GM12878 (cell line): ENCODE data around the gene ARHGDIA. TPM values are rescaled to one million over a fixed set of nuclear protein-coding genes. Genes with fewer than 3 reads are reported as not detected.

ENCODE experiments used
- BACH1 ChIP-seq: fragments of 450-650 bp; IDR thresholded peaks from 2 replicates; pipeline ENCODE4 v1.6.1; 2017; ENCODE audit warnings: mild to moderate bottlenecking, borderline replicate concordance
- CBX3 ChIP-seq: fragments of 200-600 bp; sonication (generic); IDR thresholded peaks from 2 replicates; pipeline ENCODE4 v1.6.1; 2016; ENCODE audit warnings: low read depth, borderline replicate concordance
- CBX5 ChIP-seq: sonication (generic); IDR thresholded peaks from 2 replicates; pipeline ENCODE4 v1.6.1; 2016; ENCODE audit warnings: low read depth, moderate library complexity, mild to moderate bottlenecking, inconsistent platforms
- CHD2 ChIP-seq: IDR thresholded peaks from 2 replicates; pipeline ENCODE4 v1.6.1; 2011; ENCODE audit warnings: low read depth, low read length, improper control_type of control experiment, borderline replicate concordance
- CREM ChIP-seq: IDR thresholded peaks from 2 replicates; pipeline ENCODE4 v1.6.1; 2014; ENCODE audit warnings: antibody characterized with exemption, low read depth
- E4F1 ChIP-seq: fragments of 450-650 bp; IDR thresholded peaks from 2 replicates; pipeline ENCODE4 v1.6.1; 2018; ENCODE audit warnings: borderline replicate concordance, mild to moderate bottlenecking; ENCODE audit not compliant: partially characterized antibody
- HDAC2 ChIP-seq: fragments of 200-600 bp; sonication (generic); IDR thresholded peaks from 2 replicates; pipeline ENCODE4 v1.6.1; 2017
- IRF4 ChIP-seq: IDR thresholded peaks from 2 replicates; pipeline ENCODE4 v1.6.1; 2011; ENCODE audit warnings: low read depth, low read length
- IRF5 ChIP-seq: fragments of 450-650 bp; IDR thresholded peaks from 2 replicates; pipeline ENCODE4 v1.6.1; 2017; ENCODE audit warnings: borderline replicate concordance
- JUNB ChIP-seq: IDR thresholded peaks from 2 replicates; pipeline ENCODE4 v1.6.1; 2016; ENCODE audit warnings: antibody characterized with exemption, mild to moderate bottlenecking
- MTA2 ChIP-seq: fragments of 450-650 bp; IDR thresholded peaks from 2 replicates; pipeline ENCODE4 v1.6.1; 2016; ENCODE audit warnings: low read depth, mild to moderate bottlenecking, moderate library complexity
- POLR2AphosphoS5 ChIP-seq: IDR thresholded peaks from 2 replicates; pipeline ENCODE4 v1.6.1; 2011; ENCODE audit warnings: mild to moderate bottlenecking, low read length, inconsistent platforms
- RAD51 ChIP-seq: fragments of 450-650 bp; IDR thresholded peaks from 2 replicates; pipeline ENCODE4 v1.6.1; 2016; ENCODE audit warnings: moderate library complexity, mild to moderate bottlenecking, inconsistent platforms
- SIN3A ChIP-seq: IDR thresholded peaks from 2 replicates; pipeline ENCODE4 v1.6.1; 2012; ENCODE audit warnings: low read depth, low read length, improper control_type of control experiment
- TAF1 ChIP-seq: IDR thresholded peaks from 2 replicates; pipeline ENCODE4 v1.6.1; 2011; ENCODE audit warnings: mild to moderate bottlenecking, low read depth, low read length, borderline replicate concordance
- TCF7 ChIP-seq: IDR thresholded peaks from 2 replicates; pipeline ENCODE4 v1.6.1; 2014; ENCODE audit warnings: antibody characterized with exemption, borderline replicate concordance
- polyA plus RNA-seq, 11 experiments: library from polyadenylated mRNA; depleted of rRNA in 4 of 11; unstranded in 6 of 11; stranded (reverse) in 5 of 11; fragments of >200 nt; fragmentation: Nextera tagmentation in 4 of 11; fragmentation: Illumina TruSeq in 1 of 11; extraction: Ambion mirVana in 4 of 11; extraction: Trizol in 1 of 11; gene quantifications; 1 replicate in 1 of 11; 2 replicates in 10 of 11; pipeline versions ENCODE4 v1.2.1 to v1.2.3, GENCODE V29; 2011 to 2016; ENCODE audit warnings: inconsistent platforms in 2 of 11, missing spikeins in 2 of 11, low read depth in 1 of 11
- total RNA-seq, 4 experiments: library from RNA; depleted of rRNA in 3 of 4; stranded (reverse); fragments of >200 nt in 3 of 4; fragmentation: Illumina TruSeq in 1 of 4; extraction: Trizol in 1 of 4; gene quantifications; 2 replicates each; pipeline versions ENCODE4 v1.2.1 to v1.2.3, GENCODE V29; 2013 to 2021
- TF ChIP-seq, protein P1 (sequence below): fragments of 450-650 bp; IDR thresholded peaks from 2 replicates; pipeline ENCODE4 v1.6.1; 2017; ENCODE audit warnings: mild to moderate bottlenecking, moderate library complexity
- TF ChIP-seq, protein P2 (sequence below): fragments of 450-650 bp; IDR thresholded peaks from 2 replicates; pipeline ENCODE4 v1.6.1; 2017; ENCODE audit warnings: antibody characterized with exemption, mild to moderate bottlenecking, moderate library complexity
- TF ChIP-seq, protein P3 (sequence below): IDR thresholded peaks from 2 replicates; pipeline ENCODE4 v1.6.1; 2012; ENCODE audit warnings: low read depth, low read length, improper control_type of control experiment

ARHGDIA gene
- total and polyA plus RNA-seq, 10 of the 15 experiments (the other 5 are each of a cell fraction or from before 2014, with no cell fraction given), result 17.9 to 552 (median 169) TPM

DNA sequence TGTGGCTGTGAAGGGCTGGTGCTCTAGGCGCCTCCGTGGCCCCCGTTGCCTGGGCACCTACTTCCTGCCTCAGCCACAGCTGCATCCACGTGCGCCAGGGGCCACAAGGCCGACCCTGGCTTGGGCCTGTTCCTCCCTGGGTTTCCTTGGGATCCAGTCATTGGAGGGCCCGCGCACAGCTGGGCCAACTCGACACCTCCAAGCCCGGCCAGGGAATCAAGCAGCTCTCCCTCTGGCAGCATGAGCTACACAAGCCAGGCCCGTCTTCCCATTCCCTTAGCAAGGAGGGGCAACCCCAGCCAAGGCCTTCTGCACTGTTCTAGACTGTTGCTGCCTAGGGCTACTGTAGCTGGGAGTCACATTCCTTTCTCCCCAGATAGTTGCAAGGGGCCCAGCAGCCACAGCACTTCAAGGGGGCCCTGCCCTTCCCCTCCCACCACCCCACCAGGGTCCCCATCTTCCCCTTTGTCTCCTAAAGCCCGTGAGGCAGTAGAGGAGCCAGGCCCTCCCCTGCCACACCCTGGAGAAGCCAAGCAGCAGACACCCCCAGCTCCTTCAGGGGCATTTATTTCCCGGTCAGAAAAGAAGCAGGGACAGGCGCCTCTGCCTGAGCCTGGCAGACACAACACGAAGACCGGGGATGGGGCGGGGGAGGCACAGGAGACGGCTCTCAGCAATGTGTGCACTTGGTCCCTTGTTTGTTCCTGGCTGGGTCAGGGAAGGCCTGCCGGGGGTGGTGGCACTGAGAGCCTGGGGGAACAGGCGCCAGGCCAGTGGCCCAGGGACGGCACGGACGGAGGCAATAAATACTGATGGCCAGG is 3.8 kb downstream of the ARHGDIA start (continued):
- TF ChIP-seq, protein P1, sequence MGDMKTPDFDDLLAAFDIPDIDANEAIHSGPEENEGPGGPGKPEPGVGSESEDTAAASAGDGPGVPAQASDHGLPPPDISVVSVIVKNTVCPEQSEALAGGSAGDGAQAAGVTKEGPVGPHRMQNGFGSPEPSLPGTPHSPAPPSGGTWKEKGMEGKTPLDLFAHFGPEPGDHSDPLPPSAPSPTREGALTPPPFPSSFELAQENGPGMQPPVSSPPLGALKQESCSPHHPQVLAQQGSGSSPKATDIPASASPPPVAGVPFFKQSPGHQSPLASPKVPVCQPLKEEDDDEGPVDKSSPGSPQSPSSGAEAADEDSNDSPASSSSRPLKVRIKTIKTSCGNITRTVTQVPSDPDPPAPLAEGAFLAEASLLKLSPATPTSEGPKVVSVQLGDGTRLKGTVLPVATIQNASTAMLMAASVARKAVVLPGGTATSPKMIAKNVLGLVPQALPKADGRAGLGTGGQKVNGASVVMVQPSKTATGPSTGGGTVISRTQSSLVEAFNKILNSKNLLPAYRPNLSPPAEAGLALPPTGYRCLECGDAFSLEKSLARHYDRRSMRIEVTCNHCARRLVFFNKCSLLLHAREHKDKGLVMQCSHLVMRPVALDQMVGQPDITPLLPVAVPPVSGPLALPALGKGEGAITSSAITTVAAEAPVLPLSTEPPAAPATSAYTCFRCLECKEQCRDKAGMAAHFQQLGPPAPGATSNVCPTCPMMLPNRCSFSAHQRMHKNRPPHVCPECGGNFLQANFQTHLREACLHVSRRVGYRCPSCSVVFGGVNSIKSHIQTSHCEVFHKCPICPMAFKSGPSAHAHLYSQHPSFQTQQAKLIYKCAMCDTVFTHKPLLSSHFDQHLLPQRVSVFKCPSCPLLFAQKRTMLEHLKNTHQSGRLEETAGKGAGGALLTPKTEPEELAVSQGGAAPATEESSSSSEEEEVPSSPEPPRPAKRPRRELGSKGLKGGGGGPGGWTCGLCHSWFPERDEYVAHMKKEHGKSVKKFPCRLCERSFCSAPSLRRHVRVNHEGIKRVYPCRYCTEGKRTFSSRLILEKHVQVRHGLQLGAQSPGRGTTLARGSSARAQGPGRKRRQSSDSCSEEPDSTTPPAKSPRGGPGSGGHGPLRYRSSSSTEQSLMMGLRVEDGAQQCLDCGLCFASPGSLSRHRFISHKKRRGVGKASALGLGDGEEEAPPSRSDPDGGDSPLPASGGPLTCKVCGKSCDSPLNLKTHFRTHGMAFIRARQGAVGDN, result no peak
- TF ChIP-seq JUNB (no peak), BACH1 (peak; percentile 92), RAD51 (no peak), SIN3A (no peak), IRF5 (no peak), POLR2AphosphoS5 (no peak; the same call in 1 of the 2 replicates), TCF7 (no peak), TAF1 (no peak), E4F1 (no peak), CBX5 (no peak), MTA2 (no peak), IRF4 (no peak), HDAC2 (no peak), CHD2 (no peak; the same call in 1 of the 2 replicates), CBX3 (no peak), CREM (0 out of 2 replicates have a peak, but pooled peaks have one; percentile 3)
- TF ChIP-seq, protein P2, sequence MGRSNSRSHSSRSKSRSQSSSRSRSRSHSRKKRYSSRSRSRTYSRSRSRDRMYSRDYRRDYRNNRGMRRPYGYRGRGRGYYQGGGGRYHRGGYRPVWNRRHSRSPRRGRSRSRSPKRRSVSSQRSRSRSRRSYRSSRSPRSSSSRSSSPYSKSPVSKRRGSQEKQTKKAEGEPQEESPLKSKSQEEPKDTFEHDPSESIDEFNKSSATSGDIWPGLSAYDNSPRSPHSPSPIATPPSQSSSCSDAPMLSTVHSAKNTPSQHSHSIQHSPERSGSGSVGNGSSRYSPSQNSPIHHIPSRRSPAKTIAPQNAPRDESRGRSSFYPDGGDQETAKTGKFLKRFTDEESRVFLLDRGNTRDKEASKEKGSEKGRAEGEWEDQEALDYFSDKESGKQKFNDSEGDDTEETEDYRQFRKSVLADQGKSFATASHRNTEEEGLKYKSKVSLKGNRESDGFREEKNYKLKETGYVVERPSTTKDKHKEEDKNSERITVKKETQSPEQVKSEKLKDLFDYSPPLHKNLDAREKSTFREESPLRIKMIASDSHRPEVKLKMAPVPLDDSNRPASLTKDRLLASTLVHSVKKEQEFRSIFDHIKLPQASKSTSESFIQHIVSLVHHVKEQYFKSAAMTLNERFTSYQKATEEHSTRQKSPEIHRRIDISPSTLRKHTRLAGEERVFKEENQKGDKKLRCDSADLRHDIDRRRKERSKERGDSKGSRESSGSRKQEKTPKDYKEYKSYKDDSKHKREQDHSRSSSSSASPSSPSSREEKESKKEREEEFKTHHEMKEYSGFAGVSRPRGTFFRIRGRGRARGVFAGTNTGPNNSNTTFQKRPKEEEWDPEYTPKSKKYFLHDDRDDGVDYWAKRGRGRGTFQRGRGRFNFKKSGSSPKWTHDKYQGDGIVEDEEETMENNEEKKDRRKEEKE, result no peak
- TF ChIP-seq, protein P3, sequence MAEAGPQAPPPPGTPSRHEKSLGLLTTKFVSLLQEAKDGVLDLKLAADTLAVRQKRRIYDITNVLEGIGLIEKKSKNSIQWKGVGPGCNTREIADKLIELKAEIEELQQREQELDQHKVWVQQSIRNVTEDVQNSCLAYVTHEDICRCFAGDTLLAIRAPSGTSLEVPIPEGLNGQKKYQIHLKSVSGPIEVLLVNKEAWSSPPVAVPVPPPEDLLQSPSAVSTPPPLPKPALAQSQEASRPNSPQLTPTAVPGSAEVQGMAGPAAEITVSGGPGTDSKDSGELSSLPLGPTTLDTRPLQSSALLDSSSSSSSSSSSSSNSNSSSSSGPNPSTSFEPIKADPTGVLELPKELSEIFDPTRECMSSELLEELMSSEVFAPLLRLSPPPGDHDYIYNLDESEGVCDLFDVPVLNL, result no peak
